GM21381 (cell line): ENCODE data around the gene FMC1.

Experiments used
- ATAC-seq: cut with Tn5 transposase; IDR thresholded peaks from one replicate; pipeline ENCODE4 v1.9.1; 2021; ENCODE audit warnings: mild to moderate bottlenecking, moderate library complexity; ENCODE audit not compliant: unreplicated experiment

FMC1 gene

DNA sequence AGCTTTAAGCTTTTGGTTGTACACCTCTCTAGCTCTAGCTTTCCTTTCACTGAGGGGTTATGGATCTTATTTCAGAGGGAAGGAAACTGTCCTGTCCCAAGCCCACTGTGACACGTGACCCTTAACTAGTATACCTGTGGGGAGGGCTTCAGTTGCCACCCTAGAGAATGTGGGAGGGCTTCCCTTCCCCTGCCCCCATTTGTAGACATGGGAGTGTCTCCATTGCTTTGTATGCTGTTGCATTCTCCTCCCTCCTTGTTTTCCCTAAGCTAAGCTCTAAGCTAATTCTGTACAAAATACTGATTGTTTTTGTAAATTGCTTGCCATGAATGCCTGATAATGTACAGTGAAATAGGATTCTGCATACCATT is 29.8 kb downstream of the FMC1 start:
- ATAC-seq: no peak

DNA sequence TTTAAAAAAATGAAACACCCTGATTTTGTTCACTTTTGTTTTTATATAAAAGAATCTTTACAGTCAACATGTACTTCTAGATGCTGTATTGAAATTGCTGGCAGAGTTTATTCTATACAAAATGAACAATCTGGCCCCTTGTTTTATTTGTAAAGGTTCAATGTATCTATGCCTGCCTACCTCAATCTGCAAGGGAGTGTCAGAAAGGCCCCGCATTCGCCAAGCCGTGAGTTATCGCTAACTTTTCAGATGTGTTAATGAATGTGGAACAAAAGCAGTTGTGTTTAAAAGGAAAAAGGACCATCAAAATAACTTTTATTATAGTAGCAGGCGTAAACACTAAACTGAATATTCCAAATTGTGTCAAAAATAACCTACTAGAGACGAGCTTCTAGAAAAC is 33.1 kb downstream of the FMC1 start:
- ATAC-seq: no peak

DNA sequence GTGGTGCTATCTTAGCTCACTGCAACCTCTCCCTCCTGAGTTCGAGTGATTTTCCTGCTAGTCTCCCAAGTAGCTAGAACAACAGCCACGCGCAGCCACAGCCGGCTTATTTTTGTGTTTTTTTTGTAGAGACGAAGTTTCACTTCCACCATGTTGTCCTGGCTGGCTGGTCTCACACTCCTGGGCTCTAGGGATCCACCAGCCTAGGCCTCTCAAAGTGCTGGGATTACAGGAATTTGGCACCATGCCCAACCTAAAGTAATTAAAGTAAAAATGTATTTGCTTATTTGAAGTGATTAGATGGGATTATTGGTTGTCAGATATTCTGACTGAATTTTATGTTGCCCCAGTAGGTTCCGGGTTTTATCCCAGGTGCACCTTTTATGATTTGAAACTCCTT is 41.3 kb downstream of the FMC1 start:
- ATAC-seq: no peak

DNA sequence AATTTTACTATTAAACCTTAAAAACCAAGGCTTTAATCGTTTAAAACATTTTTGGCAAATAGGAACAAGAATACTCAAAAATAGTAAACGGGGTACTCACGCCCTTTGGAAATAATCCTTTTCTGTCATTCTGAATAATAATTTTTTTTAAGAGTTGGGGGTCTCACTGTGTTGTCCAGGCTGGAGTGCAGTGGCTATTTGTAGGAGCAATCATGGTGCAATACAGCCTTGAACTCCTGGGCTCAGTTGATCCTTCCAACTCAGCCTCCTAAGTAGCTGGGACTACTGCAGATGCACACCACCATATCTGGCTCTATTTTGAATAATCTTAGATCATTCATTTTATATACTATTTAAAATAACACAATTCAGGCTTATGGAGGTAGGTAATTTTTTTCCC is 43.5 kb downstream of the FMC1 start:
- ATAC-seq: no peak

DNA sequence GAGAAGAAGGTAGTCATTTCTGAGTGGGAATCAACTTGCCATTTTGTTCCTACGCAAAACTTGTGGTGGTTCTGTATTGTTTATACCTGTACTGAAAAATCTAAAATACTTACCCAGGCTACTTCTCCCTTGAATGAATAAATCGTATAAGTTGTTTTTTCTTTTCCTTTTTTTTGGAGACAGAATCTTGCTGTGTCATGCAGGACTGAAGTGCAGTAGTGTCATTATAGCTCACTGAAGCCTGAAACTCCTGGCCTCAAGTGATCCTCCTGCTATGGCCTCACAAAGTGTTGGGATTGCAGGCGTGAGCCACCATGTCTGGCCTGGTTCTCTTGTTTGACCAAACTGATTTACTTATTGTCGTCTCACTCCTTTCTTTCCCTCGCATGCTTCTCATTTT is 46.5 kb downstream of the FMC1 start:
- no peak for ATAC-seq

DNA sequence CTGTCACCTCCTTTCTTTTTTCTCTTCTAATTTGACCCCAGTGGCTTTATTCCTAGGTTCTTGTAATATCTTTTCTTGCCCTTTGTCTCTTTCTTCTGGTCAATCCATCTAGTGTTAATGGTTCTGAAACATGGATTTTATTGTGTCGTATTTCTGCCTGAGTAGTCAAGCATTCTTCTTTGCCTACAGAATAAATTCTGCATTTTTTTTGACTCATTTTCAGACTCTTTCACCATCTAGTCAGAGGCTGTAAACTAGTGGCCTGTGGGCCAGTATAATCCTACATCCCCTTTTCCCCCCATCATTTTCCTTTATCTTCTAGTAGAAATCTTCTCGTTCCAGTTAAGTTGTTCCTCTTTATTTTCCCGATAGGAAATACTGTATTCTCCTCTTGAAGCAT is 48.0 kb downstream of the FMC1 start:
- ATAC-seq: no peak

DNA sequence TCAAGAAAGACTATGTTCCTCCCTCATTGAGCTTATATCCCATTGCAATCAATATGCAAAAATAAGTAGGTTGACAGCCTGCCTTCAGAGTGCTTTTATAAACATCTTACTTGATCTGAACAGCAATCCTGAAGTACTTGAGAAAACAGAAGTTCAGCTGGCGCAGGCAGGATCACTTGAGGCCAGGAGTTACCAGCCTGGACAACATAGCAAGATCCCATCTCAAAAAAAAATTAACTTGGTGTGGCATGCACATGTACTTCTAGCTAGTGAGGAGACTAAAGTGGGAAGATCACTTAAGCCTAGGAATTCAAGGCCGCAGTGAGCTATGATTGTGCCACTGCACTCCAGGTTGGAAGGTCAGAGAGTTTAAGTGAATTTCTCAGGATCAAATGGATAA is 48.6 kb downstream of the FMC1 start:
- ATAC-seq: no peak

DNA sequence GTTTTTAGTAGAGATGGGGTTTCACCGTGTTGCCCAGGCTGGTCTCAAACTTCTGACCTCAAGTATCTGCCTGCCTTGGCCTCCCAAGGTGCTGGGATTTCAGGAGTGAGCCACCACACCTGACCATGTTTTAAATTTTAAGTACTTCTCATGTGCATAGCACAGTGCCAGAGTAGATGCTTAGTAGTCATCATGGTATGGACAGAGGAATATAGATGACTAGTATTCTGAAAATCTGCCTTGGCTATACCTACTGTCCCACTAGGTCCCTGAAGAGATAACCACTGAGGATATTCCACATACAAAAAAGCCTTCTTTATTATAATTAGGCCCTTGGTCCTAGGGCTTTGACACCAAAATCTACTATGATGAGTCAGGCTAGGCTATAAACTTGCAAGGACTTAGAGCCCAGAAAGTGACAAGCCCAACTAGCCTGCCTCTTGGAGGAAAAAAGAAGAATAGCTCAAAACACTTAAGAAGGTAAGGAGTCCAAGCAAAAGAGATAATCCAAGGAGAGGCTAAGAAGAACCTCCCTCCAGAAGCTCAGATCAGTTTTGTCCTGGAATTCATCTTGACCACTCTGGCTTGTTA is 52.6 kb downstream of the FMC1 start:
- ATAC-seq: no peak

DNA sequence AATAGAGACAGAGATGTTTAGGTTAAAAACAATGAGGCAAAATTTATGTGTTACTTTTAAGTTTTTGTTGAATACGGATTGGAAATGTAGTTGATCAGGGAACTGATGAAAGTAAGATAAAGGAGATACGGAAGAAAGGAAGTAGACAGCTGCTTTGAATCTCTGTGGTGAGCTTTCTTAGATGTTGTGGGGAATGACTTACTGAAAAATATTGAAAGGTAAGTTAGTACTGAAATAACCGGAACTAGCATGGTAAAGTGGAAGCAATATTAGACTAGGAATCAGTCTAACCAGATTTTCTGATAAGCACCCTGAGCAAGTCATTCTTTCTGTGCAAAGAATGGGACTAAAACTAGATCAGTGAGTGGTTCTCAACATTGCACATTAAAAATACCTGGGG is 53.4 kb downstream of the FMC1 start:
- ATAC-seq: no peak
